ENCODE results near the gene FKBP5.
"Not testable (repeated sequence)": the region's sequence is repeated elsewhere in the genome, so short reads cannot be mapped to it uniquely, and the experiment has no call there.

The FKBP5 gene

GRCh38 chr6:35607517-35608233 lies 81.0 kb downstream of the FKBP5 start:
- no peak for DNase-seq

- DNase-seq: no peak
These were observed 83.1 kb downstream of the FKBP5 start for GRCh38 chr6:35605600-35605999.

DNA sequence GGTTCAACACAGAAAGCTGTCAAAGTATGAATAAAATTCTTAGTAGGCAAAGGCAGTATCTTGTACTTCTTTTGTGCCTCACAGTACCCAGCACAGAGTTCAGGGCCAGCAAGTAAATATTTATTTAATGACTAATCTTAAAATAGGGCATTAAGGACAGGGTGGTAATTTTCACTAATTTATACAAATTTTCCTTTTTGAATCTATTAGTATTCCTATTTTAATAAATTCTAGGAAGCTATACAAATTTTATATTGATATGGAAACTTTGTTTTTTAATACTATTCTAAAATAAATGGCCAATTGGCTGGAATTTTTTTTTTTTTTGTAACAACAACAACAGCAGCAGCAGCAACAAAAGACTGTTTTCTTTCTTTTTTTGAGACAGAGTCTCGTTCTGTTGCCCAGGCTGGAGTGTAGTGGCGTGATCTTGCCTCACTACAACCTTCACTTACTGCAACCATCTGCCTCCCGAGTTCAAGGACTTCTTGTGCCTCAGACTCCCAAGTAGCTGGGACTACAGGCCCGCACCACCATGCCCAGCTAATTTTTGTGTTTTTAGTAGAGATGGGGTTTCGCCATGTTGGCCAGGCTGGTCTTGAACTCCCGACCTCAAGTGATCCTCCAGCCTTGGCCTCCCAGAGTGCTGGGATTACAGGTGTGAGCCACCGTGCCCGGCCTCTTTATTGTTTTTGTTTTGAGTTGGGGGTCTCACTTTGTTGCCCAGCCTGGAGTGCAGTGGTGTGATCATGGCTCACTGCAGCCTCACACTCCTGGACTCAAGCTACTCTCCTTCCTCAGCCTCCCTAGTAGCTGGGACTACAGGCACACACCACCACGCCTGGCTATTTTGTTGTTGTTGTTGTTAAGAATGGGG lies 85.2 kb downstream of the FKBP5 start:
- DNase-seq: no peak

- DNase-seq: peak in 1 of 2 donors; percentile 21
These were observed 86.4 kb downstream of the FKBP5 start for GRCh38 chr6:35602133-35602946.

DNA sequence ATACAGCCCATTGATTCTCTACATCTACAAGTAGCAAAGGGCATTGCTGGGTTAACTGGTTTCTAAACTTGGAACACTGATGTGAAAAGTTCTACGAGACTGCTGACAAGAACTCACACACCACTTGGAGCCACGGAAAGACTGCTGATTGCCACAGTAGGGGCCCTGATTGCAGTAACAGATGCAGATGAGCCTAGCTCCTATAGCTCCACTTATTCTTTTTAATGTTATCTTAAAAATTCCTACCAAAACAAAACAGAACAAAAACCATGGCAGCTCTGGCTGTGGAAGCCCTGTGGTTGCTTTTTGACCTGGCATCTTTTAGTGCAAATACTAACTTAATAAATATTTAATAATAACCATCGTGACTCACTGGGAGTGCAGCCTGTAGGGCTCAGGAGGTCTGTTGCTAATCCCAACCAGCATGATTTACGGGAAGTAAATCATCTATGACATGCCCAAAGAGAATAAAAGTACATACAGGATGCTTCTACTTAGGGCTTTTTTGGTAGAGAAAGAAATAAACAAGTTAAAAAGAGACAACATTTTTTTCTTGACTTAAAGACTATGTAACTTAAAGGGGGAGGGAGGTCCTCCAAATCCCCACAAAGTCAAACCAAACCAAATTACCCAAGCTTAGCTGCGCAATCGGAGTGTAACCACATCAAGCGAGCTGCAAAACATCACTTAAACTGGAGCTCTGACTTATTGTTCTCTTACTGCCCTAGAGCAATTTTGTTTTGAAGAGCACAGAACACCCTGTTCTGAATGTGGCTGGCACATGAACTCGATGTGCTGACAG lies 87.2 kb downstream of the FKBP5 start:
- DNase-seq: peak; percentile 78 to 80

DNA sequence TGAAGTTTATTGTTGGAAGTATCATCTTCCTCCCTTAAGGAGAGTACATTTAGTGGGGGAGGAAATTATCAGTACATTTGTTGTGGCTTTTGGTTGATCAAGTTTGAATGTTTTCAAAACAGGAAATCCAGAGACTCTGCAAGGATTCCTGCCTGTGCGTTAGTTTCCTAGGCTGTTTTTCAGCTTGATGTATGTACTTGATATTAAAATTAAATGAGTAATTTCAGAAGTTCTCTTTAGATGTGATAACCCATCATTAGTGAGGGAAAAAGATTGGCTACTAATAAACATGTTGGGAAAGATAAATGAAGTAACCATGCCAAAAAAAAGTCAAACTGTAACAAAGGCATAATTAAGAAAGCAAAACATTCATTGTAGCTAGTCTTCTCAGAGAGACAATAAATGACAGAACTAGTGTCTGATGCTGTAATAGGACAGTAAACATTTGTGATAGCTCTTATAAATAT lies 88.0 kb downstream of the FKBP5 start:
- DNase-seq: peak in 1 of 2 donors; percentile 30

- peak in 1 of 2 donors; percentile 17 for DNase-seq
These were observed 88.7 kb downstream of the FKBP5 start for GRCh38 chr6:35599761-35600658.

DNA sequence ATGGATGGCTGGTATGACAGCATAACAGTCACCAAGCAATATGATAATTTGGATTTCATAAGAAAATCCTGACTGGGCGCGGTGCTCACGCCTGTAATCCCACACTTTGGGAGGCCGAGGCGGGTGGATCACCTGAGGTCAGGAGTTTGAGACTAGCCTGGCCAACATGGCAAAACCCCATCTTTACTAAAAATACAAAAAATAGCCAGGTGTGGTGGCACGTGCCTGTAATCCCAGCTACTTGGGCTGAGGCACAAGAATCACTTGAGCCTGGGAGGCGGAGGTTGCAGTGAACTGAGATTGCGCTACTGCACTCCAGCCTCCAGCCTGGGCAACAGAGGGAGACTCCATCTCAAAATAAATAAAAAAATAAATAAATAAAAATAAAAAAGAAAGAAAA lies 90.1 kb downstream of the FKBP5 start:
- DNase-seq: not testable (repeated sequence)

DNA sequence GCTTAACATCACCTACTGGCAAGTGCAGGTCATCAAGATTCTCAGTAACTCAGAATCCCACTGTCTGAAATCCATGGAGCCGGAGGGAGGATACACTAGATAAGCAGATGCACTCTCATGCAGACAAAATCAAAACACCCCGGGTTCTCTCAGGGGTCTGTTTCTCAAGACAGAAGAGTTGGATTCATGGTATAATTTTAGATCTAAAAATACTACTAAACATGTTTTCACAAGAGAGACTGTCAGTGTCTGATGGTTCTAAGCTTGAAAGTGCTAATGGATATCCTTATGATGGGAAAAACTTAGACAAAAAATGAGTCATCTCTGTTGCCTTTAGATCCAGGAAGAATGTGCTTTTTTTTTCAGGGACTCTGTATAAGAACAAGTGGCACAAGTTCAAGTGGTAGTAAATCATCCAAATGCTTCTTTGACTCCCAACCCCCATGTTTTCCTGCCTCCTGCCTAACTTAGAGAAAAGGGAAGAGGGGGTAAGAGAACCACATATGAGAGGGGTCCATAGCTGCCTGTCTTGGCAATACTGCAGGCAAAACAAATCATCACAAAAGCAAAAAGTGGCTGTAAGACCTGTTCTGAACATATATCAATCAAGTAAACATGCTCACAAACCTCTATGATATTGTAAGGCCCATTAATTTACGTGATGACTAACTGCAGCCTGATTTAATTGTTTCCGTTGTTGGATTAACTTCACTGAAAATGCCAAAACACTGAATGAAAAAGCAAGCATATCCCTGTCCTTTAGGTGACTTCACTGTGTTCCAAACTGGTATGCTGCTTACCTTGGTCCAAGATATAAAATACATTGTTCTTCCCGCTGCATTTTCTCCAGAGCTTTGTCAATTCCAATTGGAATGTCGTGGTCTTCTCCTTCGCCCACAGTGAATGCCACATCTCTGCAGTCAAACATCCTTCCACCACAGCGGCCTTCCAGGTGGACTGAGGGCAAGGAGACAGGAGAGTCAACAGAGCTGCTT lies 92.0 kb downstream of the FKBP5 start:
- DNase-seq: no peak

DNA sequence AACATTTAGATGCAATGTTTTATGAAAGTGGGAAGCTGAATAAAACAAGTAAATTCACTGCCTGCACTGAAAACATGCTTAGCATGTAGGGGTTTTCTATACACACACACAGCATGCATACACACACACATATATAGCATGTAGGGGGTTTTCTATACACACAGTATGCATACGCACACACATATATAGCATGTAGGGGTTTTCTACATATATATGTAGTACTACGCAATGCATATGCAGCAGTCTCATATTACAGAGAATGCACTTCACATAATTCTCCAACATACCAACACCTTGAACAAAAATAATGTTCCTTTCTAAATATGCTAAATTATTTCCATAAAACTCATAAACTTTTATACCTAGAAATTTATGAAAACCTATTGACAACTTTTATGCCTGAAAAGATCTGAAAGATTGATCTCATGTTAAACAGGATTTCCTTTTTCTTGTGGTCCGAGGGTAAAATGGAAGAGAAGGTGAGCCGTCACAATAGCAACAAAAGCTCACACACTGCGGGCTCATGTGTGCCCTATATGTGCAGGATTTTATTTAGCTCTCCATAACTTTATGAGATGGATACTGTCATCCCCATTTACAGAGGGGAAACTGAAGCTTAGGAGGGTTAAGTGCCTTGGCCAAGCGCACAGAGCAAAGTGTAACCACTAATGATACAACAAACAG lies 94.1 kb downstream of the FKBP5 start:
- DNase-seq: no peak

GRCh38 chr6:35592178-35592577 lies 96.5 kb downstream of the FKBP5 start:
- DNase-seq: no peak

- no peak for DNase-seq
These were observed 98.1 kb downstream of the FKBP5 start for GRCh38 chr6:35590622-35591066.

DNA sequence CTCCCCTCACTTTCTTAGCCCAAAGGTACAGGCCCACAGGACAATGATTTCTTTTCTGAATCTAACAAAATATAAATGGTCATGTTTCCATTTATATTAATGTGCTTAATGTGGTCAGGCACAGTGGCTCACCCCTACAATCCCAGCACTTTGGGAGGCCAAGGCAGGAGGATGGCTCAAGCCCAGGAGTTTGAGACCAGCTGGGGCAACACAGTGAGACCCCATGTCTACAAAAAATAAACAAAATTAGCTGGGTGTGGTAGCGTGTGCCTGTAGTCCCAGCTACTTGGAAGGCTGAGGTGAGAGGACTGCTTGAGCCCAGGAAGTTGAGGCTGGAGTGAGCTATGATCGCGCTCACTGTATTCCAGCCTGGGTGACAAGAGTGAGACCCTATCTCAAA lies 98.8 kb downstream of the FKBP5 start:
- no peak for DNase-seq

- no peak for DNase-seq
These were observed 99.4 kb downstream of the FKBP5 start for GRCh38 chr6:35589201-35589739.

GRCh38 chr6:35587167-35587566 lies 101.5 kb downstream of the FKBP5 start:
- DNase-seq: no peak

DNA sequence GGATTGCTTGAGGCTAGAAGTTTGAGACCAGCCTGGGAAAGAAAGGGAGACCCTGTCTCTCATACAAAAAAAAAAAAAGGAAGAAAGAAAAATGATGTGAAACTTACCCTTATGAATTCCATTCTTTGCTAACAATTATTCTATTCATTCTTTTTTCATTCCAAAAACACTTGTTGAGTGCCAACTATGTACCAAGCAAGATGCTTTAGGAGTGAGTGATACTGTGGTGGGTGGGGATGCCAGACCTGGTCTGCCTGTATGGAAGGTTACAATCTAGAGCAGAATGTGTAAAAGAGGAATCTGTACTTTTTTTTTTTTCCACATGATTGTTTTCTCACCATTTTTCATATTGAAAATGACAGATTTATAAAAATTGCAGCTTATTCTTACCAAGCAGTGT lies 102.2 kb downstream of the FKBP5 start:
- no peak for DNase-seq

GRCh38 chr6:35585658-35586057 lies 103.1 kb downstream of the FKBP5 start:
- no peak for DNase-seq

DNA sequence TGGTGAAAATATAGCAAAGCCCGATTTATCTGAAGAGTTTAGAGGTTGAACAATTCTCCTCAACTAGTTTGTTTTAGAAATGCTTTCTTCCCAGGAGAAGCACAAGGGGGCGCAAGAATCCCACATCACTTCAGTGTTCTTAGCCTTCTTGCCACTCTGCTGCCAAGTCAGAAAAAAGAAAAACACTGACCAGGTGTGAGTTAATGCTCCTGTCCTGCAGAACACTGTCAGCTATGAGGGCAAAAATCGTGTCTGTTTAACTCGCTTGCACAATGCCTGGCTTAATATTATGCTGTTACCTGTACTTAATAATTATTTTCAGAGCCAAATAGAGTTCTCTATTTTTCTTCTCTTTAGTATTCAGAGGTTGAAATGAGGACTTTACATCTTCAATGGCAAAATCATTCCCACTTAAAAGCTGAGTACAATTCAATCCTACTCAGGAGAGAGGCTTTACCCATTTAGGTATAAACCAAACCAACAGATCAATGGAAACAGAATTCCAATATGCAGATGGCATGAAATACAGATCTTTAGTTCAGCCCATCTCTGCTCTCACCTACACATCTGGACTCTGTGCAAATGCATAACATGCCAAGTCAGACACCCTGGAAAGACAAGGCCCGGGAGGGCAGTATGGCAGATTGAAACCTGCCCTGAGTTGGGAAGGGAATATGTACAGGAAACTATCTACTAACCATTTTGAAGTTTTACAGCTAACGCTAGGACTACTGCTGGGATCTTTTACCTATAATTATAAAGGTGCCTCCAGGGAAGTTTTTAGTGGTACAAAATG lies 104.6 kb downstream of the FKBP5 start:
- DNase-seq: peak; percentile 72 to 80
